Measurements from ENCODE around the gene SEMA5A.
A peak's percentile ranks its signal among the peaks of the same experiment; 100 is the strongest.

SEMA5A gene

DNA sequence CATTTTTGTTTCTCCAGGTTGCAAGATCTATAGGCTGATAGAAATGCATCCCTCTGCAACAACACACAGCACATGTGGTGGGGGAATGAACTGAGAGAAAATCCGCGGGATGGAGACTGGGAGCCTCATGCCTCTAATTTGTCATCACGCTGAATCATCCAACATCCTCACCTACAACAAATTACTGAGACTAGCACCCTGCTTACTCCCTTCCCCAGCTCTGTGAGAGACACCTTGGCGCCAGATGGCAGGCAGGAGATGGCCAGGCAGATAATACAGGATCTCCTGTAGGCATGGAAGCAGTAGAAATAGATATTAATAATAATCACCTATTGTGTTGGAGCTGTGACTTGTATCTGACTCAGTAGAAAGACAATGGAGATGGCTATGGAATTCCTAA, 276.9 kb downstream of the SEMA5A start:
- no peak for TF ChIP-seq CTCF (conservative IDR thresholded peaks at IDR 0.05; ENCODE audit: low read depth, low read length)
- H3K4me3 ChIP-seq (ENCODE audit: low read depth, low read length): no peak overlapping the region
- no peak for DNase-seq (ENCODE audit: low read depth)

DNA sequence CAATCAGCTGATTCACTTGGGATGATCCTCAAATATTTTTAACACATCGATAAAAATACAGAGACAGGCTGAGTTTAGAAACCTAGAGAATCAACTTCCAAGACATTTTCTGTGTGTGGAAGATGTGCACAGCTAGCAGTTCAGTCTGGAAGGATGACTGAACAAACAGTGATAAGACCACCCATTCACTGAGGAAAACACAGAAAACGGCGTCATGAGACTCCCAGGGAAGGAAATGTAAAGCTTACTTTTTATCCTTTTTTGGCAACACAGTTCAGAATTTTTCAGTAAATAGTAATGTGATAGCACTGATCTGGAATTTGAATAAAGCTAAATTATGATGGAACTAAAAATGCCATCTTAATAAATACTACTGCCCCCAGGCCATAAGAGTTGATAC, 277.6 kb downstream of the SEMA5A start:
- no peak for TF ChIP-seq CTCF (conservative IDR thresholded peaks at IDR 0.05; ENCODE audit: low read depth, low read length)
- H3K4me3 ChIP-seq (ENCODE audit: low read depth, low read length): no peak overlapping the region
- peak; percentile 31 for DNase-seq (ENCODE audit: low read depth)

DNA sequence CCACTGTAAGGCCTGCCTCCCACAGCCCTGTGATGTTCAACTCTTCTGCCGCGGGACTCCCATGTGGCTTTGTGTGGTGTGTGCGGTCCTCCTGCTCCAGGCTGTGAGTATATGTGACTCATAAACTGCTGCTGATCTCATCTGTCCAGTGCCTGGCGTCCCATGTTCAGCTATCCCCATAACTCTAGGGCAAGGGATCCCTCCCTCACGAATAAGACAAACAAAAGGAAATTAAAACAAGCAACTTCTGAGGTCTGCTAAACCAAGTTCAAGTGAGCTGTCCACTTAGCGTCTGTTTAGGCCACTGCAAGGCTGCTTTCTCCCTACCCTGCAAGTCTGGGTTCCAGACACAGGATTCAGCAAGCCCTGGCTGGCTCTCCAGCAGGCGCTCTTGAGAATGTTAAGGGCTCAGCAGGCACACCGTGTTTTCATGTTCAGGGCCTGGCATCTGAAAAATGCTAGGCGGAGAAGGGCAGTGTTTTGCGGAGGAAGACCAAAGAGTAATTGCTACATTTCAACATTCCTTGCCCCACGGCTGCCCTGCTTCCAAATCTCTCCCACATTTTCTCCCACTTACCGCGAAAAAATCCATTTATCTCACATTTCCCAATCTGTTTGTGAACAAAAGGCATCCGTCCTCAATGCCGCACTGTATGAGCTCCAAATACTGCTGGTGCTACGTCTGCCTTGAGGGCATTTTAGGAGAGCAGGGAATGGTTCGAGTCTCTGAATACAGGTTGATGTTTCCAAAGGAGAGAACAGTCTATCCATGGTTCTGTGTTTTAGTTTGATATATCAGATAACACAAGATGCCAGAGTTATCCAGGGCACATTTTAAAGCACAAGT, 280.2 kb downstream of the SEMA5A start:
- peak overlapping the region; percentile 5 for H3K4me3 ChIP-seq (ENCODE audit: low read depth, low read length)
- DNase-seq (ENCODE audit: low read depth): peak; percentile 94
- peak; percentile 12 for TF ChIP-seq CTCF (conservative IDR thresholded peaks at IDR 0.05; ENCODE audit: low read depth, low read length)

DNA sequence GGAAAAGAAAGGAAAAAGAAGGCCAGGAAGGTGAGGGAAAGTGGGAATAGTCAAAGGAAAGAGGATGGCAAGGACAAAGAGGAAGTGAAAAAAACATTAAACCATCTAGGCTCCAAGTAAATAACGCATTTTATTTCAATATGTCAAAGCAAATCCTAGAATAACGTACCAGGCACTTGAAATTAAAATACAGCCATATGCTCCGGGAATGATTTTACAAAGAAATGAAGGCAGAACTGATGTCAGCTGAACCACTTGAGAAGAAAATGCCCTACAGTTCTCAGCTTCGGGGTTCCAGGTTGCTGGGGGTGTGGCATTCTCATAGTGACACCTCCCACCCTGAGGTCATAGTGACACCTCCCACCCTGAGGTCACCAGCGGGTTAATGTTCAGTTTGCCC, 281.6 kb downstream of the SEMA5A start:
- no peak for DNase-seq (ENCODE audit: low read depth)
- no peak for TF ChIP-seq CTCF (conservative IDR thresholded peaks at IDR 0.05; ENCODE audit: low read depth, low read length)
- no peak overlapping the region for H3K4me3 ChIP-seq (ENCODE audit: low read depth, low read length)

DNA sequence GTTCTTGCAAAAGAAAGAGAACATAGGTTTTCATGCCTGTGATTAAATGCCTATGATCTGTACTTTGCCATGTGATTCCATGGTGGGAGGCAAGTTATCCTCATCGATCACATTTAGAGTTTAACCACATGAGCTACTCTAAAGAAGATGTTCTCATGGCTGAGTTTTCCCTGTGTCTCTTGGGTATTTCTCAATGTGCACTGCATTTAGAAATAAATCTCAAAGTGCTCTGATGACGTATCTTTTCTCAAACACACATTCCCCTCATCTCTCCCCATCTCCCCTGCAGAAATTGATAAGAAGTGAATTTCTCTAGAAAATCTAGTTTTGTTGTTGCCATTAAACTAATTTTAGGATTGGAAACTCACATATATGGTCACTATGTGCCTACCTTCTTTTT, 282.2 kb downstream of the SEMA5A start:
- DNase-seq (ENCODE audit: low read depth): no peak
- no peak for TF ChIP-seq CTCF (conservative IDR thresholded peaks at IDR 0.05; ENCODE audit: low read depth, low read length)
- no peak overlapping the region for H3K4me3 ChIP-seq (ENCODE audit: low read depth, low read length)

DNA sequence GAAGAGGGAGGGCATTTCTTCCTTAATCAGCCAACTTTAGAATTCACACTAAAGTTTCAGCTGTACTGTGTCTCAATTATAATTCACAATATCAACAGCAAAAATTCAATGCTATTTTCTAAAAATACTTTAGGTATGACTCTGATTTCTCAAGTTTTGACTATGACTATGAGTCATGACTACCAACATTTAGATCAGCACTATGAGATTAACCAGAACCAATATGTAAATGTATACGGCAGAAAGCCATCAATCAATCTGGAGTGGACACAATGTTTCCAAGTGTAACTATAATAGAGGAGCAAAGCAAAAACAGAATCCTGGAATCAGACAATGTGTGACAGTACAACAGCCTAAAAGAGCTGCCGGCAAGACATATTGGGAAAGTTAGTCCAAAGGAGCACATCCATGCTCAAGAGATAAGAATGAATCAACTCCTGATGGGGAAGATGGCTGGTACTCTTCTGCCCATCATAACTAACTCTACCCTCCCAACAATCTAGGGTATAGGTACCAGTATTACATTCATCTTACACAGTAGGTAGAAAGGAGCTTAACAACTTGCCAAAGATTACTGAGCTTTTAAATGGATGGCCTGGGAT, 294.4 kb downstream of the SEMA5A start:
- TF ChIP-seq CTCF (conservative IDR thresholded peaks at IDR 0.05; ENCODE audit: low read depth, low read length): no peak
- H3K4me3 ChIP-seq (ENCODE audit: low read depth, low read length): no peak overlapping the region
- DNase-seq (ENCODE audit: low read depth): peak; percentile 48

- no peak overlapping the region for H3K4me3 ChIP-seq (ENCODE audit: low read depth, low read length)
- peak; percentile 47 for DNase-seq (ENCODE audit: low read depth)
- no peak for TF ChIP-seq CTCF (conservative IDR thresholded peaks at IDR 0.05; ENCODE audit: low read depth, low read length)
These were observed 296.6 kb downstream of the SEMA5A start for GRCh38 chr5:9249231-9249630.

All from choroid plexus epithelial cell (primary cell).